GM19324 (cell line): Measurements from ENCODE around the gene KCNH4.
"Not testable (repeated sequence)": the region's sequence is repeated elsewhere in the genome, so short reads cannot be mapped to it uniquely, and the experiment has no call there.

ENCODE experiments used
- ATAC-seq: cut with Tn5 transposase; IDR thresholded peaks from one replicate; pipeline ENCODE4 v1.9.1; 2021; ENCODE audit warnings: mild to moderate bottlenecking, moderate library complexity; ENCODE audit not compliant: unreplicated experiment, low FRiP score

KCNH4 gene

DNA sequence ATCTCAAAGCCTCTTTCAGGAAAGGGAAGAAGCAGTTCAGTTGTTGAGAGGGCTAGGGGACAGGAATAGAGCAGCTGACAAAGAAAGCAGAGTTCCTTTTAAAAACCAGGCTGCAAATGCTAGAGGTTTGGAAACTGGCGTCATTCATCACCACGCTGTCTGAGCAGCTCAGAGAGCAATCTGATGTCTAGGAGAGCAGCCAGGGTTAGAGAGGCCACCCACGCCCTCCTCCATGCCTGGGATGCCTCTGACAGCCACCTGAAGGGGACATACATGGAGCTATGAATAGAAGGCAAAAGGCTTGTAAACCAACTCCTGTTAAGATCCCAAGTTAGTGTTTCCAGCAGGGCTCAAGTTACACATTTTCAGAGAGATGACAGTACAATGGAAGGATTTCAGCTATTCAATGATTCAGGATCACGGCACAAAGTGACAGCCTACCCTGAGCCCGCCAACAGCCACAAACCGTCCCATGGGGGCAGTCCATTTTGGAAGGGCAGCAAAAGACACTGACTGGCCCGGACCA, 38.5 kb downstream of the KCNH4 start:
- ATAC-seq = no peak

DNA sequence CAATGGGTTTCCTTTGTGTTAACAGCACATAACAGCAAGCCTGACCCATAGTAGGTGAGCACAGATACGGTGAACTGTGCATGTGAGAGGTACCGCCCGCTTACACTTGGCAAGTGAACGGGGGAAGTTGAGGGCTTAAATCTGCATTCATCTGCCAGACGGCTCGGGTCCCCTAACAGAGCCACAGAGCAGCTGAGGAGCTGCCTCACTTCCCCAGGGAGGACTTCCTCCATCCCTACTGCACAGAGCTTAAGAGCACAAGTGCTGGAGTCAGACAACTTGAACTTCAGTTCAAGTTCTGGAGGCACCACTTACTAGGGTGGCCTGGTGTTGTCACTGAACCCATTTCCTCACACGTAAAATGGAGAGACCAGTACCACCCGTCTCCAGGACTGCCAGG, 39.6 kb downstream of the KCNH4 start:
- ATAC-seq = no peak

DNA sequence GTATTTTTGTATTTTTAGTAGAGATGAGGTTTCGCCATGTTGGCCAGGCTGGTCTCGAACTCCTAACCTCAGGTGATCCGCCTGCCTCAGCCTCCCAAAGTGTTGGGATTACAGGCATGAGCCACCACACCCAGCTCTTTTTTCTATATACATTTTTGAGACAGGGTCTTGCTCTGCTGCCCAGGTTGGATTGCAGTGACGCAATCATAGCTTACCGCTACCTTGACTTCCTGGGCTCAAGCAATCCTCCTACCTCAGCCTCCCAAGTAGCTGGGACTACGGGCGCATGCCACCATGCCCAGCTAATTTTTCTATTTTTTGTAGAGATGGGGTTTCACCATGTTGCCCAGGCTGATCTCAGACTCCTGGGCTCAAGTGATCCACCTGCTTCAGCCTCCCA, 40.3 kb downstream of the KCNH4 start:
- ATAC-seq = not testable (repeated sequence)

DNA sequence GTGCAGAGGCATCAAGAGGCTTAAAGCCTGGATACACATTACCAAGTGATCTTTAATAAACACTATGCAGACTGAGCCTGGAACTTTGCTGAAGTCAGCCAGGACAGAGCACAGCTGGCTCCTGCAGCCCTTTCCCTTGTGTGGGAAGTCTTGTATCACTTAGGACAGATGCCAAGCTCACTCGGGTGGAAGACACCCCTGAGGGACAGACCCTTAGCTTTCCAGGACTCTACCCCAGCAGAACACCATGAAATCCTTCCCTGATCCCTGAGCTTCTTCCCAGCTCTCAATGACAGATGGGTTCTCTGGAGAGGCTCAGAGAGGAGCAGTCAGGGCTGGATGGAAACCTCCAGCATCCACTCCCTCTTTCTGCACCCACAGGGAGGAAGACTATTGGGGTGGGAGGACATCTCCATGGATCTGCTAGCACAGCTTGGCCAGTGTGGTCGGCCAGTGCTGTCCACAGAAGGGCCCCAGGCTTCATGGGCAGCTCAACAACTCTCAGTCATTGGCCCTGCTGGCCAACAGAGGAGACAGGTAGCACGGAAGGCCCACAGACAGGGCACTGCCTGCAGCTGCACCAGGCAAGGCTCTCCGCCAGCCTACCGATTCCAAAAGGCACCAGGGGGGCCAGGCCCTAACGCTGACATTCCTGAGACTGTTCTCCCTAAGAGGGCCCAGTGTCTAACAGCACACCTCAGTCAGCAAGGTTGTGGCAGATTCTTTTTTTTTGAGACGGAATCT, 42.0 kb downstream of the KCNH4 start:
- no peak for ATAC-seq

DNA sequence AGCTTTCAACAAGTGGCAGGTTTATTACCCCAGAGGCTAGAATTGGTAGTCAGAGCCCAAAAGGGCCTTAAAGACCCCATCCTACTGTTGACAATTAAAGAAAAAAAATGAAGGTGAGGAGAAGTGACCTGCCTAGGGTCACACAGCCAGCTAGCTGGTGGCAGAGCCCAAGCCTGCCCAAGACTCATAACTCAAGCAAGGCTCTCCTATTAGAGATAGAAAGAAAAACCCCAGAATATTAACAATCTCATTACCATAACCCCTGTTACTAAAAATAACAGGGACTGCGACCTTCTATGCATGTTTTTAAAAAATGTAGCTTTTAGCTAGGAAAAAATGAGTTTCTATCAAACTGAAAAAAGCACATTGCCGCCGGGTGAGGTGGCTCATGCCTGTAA, 44.3 kb downstream of the KCNH4 start:
- no peak for ATAC-seq

DNA sequence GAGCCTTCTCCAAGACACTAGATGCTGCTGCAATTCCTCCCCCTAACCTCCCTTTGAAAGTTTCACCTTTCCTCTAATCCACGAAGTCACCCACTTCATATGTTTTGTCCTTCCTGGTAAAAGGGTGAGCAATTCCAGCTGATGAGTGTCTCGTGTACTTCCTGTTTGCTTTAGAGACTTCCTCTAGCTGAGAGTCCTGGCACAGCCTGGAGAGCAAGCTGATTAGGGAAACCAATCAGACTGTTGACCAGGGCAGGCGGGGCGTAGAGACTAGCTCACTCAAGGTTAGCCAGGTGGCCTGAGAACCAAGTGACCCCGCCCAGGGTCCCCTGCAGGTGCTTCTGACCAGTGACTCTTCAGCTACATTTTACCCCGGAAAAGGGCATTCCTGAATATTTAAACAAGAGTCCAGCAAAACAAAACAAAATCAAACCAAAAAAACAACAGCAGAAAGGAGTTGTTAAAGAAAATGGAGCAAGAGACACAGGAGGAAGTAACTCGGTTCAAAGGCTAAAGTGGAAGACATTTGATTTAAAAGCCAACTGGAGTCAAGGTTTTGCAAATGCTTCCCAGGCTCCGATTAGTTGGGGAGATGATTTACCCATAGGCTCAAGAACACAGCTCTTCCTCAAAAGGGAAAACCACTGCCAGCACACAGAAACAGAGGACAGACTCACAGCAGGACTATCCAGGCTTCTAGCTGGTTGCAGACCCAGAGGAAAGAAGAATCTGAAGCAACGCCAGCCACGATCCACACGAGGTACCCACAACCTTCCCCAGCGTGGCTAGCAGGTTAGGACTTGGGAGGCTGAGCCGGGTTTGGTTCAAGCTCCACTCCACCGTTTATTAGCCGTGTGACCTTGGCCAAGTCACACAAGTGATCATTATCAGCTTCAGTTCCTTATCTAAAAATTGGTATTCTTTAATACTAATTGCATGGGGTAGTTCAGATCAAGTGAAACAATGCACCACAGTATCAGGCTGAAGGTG, 45.0 kb downstream of the KCNH4 start:
- no peak for ATAC-seq

DNA sequence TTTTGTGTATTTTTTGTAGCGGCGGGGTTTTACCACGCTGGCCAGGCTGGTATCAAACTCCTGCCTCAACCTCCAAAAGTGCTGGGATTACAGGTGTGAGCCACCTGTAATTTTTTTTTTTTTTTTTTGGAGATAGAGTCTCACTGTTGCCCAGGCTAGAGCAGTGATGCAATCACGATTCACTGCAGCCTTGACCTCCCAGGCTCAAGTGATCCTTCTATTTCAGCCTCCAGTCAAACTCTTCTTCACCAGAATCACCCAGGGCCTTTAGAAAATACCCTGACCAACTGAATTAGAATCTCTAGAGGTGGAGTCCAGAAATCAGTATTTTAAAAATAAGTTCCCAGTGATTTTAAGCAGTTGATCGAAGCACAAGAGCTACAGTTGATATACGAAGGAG, 45.8 kb downstream of the KCNH4 start:
- ATAC-seq = no peak

DNA sequence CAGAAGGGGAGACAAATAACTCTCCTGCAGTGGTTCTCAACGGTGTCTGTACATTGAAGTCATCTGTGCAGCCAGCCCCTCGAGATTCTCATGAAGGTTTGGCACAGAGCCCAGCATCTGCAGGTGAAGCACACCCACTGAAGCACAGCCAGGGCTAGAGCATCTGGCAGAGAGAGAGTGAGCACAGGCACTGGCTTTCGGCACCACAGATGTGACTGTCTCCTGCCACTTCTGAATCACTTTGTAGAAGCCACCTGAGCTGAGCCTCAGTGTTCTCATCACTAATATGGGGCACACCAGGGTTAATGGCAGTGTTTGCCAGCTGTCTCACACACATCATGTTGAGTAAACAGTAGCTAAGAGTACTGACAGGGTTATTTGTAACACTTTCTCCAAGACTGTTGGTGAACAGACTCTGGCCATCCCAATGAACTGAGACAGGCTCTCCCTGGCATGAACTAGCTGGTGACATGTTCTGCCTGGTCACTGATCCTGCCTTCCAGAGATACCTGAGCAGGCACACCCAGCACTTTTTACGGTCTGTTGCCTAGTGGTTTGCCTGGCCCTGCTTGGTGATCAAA, 47.4 kb downstream of the KCNH4 start:
- no peak for ATAC-seq

DNA sequence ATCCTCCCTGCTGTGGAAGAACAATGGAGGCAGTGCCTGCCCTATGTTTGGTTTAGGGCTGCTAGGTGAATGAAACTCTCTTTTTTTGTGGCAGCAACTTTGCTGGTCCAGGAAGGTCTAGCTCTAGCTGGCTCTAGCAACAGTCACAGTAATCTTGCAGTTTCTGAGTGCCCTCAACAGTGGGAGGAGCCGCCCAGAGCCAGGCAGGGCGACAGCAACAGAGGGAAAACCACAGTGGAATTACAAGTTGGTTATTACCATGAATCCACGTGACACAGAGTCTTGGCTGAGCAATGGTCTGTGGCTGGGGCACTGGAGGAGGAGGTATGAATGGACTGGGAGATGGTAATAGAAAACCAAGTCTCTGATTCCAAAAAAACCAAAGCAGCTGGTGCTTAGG, 48.0 kb downstream of the KCNH4 start:
- ATAC-seq = no peak

DNA sequence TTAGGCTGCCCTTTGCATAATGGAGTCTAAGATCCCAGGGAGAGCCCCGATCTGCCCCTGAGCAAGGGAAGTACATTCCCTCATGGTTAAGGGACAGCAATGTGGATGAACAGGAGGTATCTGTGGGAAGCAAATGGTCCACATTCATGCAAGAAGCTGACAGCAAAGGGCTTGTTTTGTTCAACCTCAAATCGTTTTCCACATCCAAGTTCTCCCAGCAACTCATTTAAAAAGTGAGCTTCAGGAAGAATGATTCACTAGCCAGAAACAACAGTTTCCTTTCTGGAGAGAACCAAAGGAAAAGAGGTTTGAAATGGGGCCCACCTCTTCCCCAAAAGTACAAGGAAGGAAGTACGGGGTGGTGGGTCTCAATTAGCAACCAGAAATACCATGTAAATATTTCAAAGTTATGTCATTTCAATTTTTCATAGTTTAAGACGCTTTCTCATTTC, 48.9 kb downstream of the KCNH4 start:
- ATAC-seq = no peak

DNA sequence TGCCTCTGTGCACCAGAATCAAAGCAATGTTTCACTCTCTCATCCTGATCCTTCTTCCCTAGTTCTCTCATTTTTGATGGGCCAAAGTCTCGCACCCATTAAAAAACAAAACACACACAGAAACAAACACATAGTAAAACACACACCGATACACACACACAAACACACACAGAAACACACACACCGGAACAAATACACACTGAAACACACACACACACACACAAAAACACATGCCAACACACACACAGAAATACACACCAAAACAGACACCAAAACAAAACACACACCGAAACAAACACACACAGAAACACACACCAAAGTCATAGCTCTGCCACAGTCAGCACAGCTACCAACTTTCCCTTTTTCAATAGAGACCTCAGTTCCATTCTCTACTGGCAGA, 49.7 kb downstream of the KCNH4 start:
- ATAC-seq = no peak

DNA sequence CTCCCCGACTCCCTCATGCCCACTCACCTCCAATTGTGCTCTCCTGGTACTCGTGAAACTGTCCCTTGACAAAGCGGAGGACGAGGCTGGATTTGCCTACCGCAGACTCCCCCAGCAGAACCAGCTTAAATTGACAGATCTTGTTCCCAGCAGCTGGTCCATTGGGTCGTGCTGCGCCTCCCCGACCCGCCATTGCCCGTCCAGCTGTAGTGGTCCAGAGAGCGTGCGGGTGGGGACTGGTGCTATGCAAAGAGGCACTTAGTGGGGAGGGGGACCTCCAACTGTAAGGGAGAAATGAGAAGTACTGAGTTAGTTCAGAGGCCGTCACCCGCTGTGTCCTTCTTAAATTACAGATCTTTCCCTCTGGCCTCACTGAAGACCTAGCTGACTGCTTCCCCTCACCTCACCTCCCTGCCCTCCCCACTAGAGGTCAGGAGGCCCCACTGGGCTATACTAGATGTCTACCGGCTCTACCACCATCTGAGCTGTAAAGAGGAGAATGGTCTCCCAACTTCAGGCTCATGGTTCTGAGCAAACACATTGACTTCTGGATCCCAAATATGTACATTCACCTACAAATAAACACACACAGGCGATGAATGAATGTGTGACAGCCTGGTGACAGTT, 50.5 kb downstream of the KCNH4 start:
- ATAC-seq = no peak

DNA sequence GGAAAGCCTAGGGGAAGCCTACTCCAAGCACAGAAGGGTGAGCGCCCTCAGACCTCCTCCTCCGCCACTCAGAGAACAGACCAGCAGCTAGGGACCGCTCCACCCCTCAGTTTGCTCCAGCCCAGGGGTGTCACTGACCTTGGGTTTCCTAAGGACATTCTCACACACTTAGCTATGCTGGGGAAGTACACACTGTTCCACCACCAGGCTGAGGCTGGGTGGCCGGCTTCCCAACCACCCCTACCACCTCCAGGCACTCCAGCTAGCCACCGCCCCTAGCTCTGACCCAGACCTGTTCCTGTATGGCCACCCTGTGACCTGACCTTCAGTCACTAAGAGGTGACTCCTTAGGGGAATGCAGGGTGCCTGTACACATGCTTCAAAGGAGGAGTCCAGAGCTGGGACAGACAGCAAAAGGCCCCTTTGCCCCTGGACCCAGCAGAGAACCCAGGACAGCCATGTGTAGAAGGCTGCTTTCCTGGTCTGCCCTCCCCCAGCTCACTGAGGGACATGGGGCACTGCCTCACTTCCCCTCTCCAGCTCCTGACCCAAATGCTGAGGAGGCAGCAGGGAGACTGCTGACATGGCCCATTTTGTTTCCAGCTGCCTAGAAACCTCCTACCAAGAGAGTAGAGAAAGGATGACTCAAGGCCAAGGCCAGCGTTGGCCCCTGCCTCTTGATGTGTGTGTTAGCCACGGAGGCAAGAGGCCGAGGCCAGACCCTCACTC, 51.7 kb downstream of the KCNH4 start:
- ATAC-seq = no peak

DNA sequence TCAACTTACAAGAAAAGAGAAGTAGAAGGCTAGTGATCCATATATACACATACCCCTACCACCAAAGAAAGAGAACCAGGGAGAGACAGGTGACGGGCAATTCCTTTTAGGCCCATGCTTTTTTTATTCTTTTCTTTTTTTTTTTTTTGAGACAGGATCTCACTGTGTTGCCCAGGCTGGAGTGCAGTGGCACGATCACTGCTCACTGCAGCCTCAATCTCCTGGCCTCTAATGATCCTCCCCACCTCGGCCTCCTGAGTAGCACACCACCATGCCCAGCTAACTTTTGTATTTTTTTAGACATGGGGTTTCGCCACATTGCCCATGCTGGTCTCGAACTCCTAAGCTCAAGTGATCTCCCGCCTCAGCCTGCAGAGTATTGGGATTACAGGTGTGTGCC, 53.5 kb downstream of the KCNH4 start:
- no peak for ATAC-seq

DNA sequence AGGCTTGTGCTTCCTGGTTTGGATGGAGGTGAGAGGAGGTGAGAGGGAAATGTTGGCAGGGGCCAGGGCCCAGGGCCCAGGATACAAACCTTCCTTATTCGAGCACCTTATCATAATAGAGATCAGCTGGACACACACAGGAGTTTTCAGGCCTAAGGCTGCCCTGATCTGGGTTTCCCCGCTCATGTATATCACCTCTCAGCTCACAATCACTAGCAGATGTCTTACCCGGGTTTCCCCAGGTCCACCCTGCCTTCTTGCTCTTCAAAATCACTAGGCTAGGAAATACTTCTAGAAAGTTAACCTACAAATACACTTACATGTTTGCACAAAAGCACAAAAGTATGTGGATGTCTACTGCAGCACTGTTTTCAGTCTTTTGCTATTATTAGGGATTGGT, 54.1 kb downstream of the KCNH4 start:
- no peak for ATAC-seq

DNA sequence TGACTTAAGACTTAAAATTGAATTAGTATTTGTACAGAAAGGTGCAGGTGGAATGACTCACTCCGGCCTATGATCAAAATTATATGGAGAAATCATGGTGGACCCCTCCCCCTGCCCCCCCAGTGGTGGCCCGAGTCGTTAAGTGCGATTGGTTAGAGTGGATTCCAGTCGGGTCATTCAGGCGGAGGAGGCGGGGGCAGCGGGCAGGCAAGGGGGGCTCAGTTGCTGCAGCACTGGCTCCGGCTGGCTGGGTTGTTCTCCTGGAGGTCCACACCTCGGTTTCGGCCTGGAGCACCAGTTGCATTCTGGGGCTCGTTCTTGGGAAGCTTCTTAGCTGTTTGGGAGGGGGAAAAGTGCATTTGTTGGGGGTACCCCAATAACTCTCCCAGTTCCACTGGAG, 55.4 kb downstream of the KCNH4 start:
- no peak for ATAC-seq

DNA sequence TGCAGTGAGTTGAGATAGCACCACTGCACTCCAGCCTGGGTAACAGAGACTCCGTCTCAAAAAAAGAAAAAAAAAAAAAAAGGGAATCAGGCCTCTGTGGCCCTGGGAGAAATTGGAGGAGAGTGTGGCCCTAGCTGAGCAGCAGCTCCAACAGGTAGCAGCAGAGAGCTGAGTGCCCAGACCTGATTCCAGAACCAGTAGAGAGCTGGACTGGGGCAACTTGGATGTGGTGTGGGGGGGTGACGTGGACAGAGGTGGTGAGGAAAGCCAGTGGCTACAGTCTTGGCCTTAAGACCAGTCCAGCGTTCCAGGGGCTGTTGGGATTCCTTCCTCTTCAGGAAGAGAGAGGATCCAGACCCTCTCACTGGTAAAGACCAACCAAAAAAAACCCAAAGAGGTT, 56.7 kb downstream of the KCNH4 start:
- ATAC-seq = no peak

DNA sequence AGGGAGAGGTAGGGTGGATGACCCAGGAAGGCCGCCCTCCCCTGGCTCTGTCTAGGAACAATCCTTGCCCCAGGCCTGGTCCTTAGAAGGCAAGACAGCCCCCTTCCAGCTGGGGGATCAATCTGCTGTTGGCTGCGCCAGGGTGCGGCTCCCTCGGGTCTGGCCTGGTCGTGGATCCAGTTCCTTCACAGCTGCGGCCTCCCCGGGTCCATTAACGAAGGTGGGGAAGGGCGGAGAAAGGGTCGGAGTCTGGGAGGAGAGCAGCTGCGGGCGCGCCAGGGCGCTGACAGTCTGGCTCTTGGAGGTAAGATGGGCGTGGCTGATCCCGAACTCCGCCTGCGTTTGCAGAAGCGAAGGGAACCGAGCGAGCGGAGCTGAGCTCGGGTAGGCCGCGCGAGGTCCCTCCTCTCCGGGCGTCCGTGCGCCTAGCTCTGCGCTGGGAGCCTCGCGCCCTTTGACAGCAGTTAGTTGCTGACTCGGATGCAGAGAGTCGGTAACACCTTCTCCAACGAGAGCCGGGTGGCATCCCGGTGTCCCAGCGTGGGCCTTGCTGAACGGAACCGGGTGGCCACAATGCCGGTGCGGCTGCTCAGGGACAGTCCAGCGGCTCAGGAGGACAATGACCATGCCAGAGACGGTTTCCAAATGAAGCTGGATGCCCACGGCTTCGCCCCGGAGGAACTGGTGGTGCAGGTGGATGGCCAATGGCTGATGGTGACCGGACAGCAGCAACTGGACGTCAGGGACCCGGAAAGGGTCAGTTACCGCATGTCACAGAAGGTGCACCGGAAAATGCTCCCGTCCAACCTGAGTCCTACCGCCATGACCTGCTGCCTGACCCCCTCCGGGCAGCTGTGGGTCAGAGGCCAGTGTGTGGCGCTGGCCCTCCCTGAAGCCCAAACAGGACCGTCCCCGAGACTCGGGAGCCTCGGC, 58.3 kb downstream of the KCNH4 start, which contains the start of gene HSPB9:
HSPB9 (plus strand) TSS at position 434 of the 933 bp plus-strand sequence; CDS start at position 481, 47 bp downstream.
- ATAC-seq = no peak
